ENCODE data around the gene LIMK2. TPM values are rescaled to one million over a fixed set of nuclear protein-coding genes. Genes with fewer than 3 reads are reported as not detected.
"Not testable (repeated sequence)": the region's sequence is repeated elsewhere in the genome, so short reads cannot be mapped to it uniquely, and the experiment has no call there.

LIMK2 gene
- total RNA-seq, 1 donor = 25.0 TPM

- no peaks in the 10 kb centered on the region for H4K20me1 ChIP-seq (ENCODE audit: insufficient read depth, low read length)
- no peaks in the 10 kb centered on the region for H3K4me1 ChIP-seq (ENCODE audit: insufficient read depth, low read length)
- no peak overlapping the region for H3K4me2 ChIP-seq (ENCODE audit: insufficient read depth, low read length)
- no peak overlapping the region for H3K4me3 ChIP-seq (ENCODE audit: insufficient read depth, low read length)
- no peaks in the 10 kb centered on the region for H3K79me2 ChIP-seq (ENCODE audit: insufficient read depth, low read length)
- no peak for TF ChIP-seq CTCF (IDR thresholded peaks at IDR 0.05; ENCODE audit: extremely low read depth, low read depth, low read length)
- H3K27ac ChIP-seq (ENCODE audit: low read depth, low read length) = no peak overlapping the region
- no peaks in the 10 kb centered on the region for H3K27me3 ChIP-seq (ENCODE audit: insufficient read depth, low read length)
- no peaks in the 10 kb centered on the region for H3K36me3 ChIP-seq (ENCODE audit: insufficient read depth, low read length)
- no peak overlapping the region for H2AFZ ChIP-seq (ENCODE audit: low read length)
- DNase-seq (ENCODE audit: insufficient read length, low spot score, missing footprints) = no peak
- no peaks in the 10 kb centered on the region for H3K9me3 ChIP-seq (ENCODE audit: low read depth, low read length)
Observed at GRCh38 chr22:31222736-31223135, 10.6 kb downstream of the LIMK2 start.

GRCh38 chr22:31223786-31224191 is 11.7 kb downstream of the LIMK2 start:
- no peak overlapping the region for H3K4me2 ChIP-seq (ENCODE audit: insufficient read depth, low read length)
- TF ChIP-seq CTCF (IDR thresholded peaks at IDR 0.05; ENCODE audit: extremely low read depth, low read depth, low read length) = no peak
- DNase-seq (ENCODE audit: insufficient read length, low spot score, missing footprints) = no peak

DNA sequence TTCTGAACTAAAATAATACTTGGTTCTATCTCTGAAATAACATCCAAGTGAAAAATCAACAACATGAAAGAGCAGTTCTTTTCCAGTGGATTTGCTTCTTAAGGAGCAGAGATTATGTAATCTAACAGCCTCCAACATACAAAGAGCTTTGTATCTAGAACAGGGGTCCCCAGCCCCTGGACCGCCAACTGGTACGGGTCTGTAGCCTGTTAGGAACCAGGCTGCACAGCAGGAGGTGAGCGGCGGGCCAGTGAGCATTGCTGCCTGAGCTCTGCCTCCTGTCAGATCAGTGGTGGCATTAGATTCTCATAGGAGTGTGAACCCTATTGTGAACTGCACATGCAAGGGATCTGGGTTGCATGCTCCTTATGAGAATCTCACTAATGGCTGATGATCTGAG is 12.6 kb downstream of the LIMK2 start:
- not testable (repeated sequence) for DNase-seq (ENCODE audit: insufficient read length, low spot score, missing footprints); H3K27ac ChIP-seq (ENCODE audit: low read depth, low read length); H3K4me3 ChIP-seq (ENCODE audit: insufficient read depth, low read length); H3K9me3 ChIP-seq (ENCODE audit: low read depth, low read length); H3K27me3 ChIP-seq (ENCODE audit: insufficient read depth, low read length); H4K20me1 ChIP-seq (ENCODE audit: insufficient read depth, low read length); H3K4me2 ChIP-seq (ENCODE audit: insufficient read depth, low read length); H3K4me1 ChIP-seq (ENCODE audit: insufficient read depth, low read length); H3K36me3 ChIP-seq (ENCODE audit: insufficient read depth, low read length); H2AFZ ChIP-seq (ENCODE audit: low read length); H3K79me2 ChIP-seq (ENCODE audit: insufficient read depth, low read length)

More at GRCh38 chr22:31223786-31224191, 11.7 kb downstream of the LIMK2 start:
- H2AFZ ChIP-seq (ENCODE audit: low read length) = no peak overlapping the region
- no peaks in the 10 kb centered on the region for H3K79me2 ChIP-seq (ENCODE audit: insufficient read depth, low read length)
- no peaks in the 10 kb centered on the region for H4K20me1 ChIP-seq (ENCODE audit: insufficient read depth, low read length)
- no peak overlapping the region for H3K27ac ChIP-seq (ENCODE audit: low read depth, low read length)
- no peaks in the 10 kb centered on the region for H3K4me1 ChIP-seq (ENCODE audit: insufficient read depth, low read length)
- H3K9me3 ChIP-seq (ENCODE audit: low read depth, low read length) = no peaks in the 10 kb centered on the region
- H3K36me3 ChIP-seq (ENCODE audit: insufficient read depth, low read length) = no peaks in the 10 kb centered on the region
- H3K27me3 ChIP-seq (ENCODE audit: insufficient read depth, low read length) = no peaks in the 10 kb centered on the region
- no peak overlapping the region for H3K4me3 ChIP-seq (ENCODE audit: insufficient read depth, low read length)

DNA sequence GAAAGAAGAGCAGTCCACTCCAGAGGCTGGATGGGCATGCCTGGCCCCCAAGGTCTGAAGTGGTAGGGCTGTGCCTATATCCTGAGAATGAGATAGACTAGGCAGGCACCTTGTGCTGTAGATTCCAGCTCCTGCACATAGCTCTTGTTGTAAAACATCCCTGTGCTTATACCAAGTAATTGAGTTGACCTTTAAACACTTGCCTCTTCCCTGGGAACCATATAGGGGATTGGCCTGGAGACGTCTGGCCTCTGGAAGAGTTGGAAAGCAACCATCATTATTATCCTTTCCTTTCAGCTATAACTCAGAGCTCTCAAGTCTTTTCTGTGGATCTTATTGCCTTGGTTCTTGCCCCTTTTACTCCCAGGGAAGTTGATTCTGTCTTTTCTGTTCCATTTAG is 15.1 kb downstream of the LIMK2 start:
- no peaks in the 10 kb centered on the region for H3K36me3 ChIP-seq (ENCODE audit: insufficient read depth, low read length)
- no peak overlapping the region for H3K4me2 ChIP-seq (ENCODE audit: insufficient read depth, low read length)
- no peak for TF ChIP-seq CTCF (IDR thresholded peaks at IDR 0.05; ENCODE audit: extremely low read depth, low read depth, low read length)
- no peak overlapping the region for H3K4me3 ChIP-seq (ENCODE audit: insufficient read depth, low read length)
- H3K9me3 ChIP-seq (ENCODE audit: low read depth, low read length) = no peaks in the 10 kb centered on the region
- H3K27ac ChIP-seq (ENCODE audit: low read depth, low read length) = no peak overlapping the region
- no peaks in the 10 kb centered on the region for H4K20me1 ChIP-seq (ENCODE audit: insufficient read depth, low read length)
- no peak overlapping the region for H2AFZ ChIP-seq (ENCODE audit: low read length)
- H3K79me2 ChIP-seq (ENCODE audit: insufficient read depth, low read length) = no peaks in the 10 kb centered on the region
- no peak for DNase-seq (ENCODE audit: insufficient read length, low spot score, missing footprints)
- H3K27me3 ChIP-seq (ENCODE audit: insufficient read depth, low read length) = no peaks in the 10 kb centered on the region
- peaks cover 17% of the 10 kb centered on the region for H3K4me1 ChIP-seq (ENCODE audit: insufficient read depth, low read length)
